HCT116 (cell line): ENCODE measurements around the gene SULT2B1. TPM values are rescaled to one million over a fixed set of nuclear protein-coding genes. Genes with fewer than 3 reads are reported as not detected.

Source experiments
- ATAC-seq: fragments of 200-7000 bp; cut with Tn5 transposase; 2 replicates; pipeline ENCODE4 v1.9.1; 2020; ENCODE audit warnings: mild to moderate bottlenecking, moderate library complexity
- BruUV-seq: library from RNA; stranded (reverse); fragments of 400-500 nt; replicated peaks from 2 replicates; lab custom pipeline; 2021; lab: Mats Ljungman, UMichigan
- CTCF ChIA-PET: fragments of 300-600 bp; sonication (Branson Sonifier 250); formaldehyde crosslinking; loops from one replicate; lab custom pipeline; 2021; ENCODE audit warnings: antibody characterized with exemption; lab: Charles Lee
- POLR2A ChIA-PET: fragments of 300-600, 350-600 bp; sonication (Branson Sonifier 250); formaldehyde crosslinking; loops from one replicate; lab custom pipeline; 2021; ENCODE audit warnings: antibody characterized with exemption; lab: Charles Lee
- RAD21 ChIA-PET, 2 experiments: fragments of 300-600 bp; sonication (Branson Sonifier 250); formaldehyde crosslinking; loops; one replicate each; lab custom pipeline; 2023; ENCODE audit warnings: low total read pairs in 2 of 2; ENCODE audit not compliant: uncharacterized antibody in 2 of 2, unreplicated experiment in 2 of 2, low non-redundant PET in 1 of 2; lab: Charles Lee
- DNase-seq: peaks from one replicate; pipeline ENCODE4 v3.0.0-alpha.2; 2010; ENCODE audit warnings: low read depth, low spot score
- H2AFZ ChIP-seq: fragments of 200-600 bp; shearing (Covaris generic), sonication (generic); 2 replicates; pipeline ENCODE4 v1.6.1; 2017; ENCODE audit warnings: low read depth, mixed run types, mixed read lengths, antibody characterized with exemption, low read length; ENCODE audit not compliant: poor library complexity, severe bottlenecking
- H3K27ac ChIP-seq: 2 replicates; pipeline ENCODE4 v1.5.1; 2012; ENCODE audit warnings: low read depth, low read length
- H3K27me3 ChIP-seq: fragments of 200-600 bp; sonication (generic); 2 replicates; pipeline ENCODE4 v1.6.1; 2016; ENCODE audit warnings: mixed run types, low read length, mixed read lengths; ENCODE audit not compliant: insufficient read depth
- H3K36me3 ChIP-seq, 2 experiments: fragments of 200-500 bp in 1 of 2; fragments of 200-600 bp in 1 of 2; sonication (Bioruptor generic) in 1 of 2; sonication (generic) in 1 of 2; 2 replicates each; pipeline versions ENCODE4 v1.5.1 to v1.6.1; 2014 to 2016; ENCODE audit warnings: low read length in 2 of 2, inconsistent platforms in 1 of 2, mixed read lengths in 1 of 2, mixed run types in 1 of 2; ENCODE audit not compliant: insufficient read depth in 2 of 2, control insufficient read depth in 1 of 2
- H3K4me1 ChIP-seq, 2 experiments: fragments of 200-600 bp in 1 of 2; sonication (generic) in 1 of 2; 2 replicates each; pipeline versions ENCODE4 v1.5.1 to v1.6.1; 2012 to 2017; ENCODE audit warnings: low read length in 2 of 2, inconsistent platforms in 1 of 2, mild to moderate bottlenecking in 1 of 2, mixed read lengths in 1 of 2, mixed run types in 1 of 2, moderate library complexity in 1 of 2; ENCODE audit not compliant: insufficient read depth in 2 of 2, control insufficient read depth in 1 of 2
- H3K4me2 ChIP-seq: fragments of 200-600 bp; sonication (generic); 2 replicates; pipeline ENCODE4 v1.6.1; 2017; ENCODE audit warnings: mixed run types, low read length, mixed read lengths
- H3K4me3 ChIP-seq, 2 experiments: fragments of 200-600 bp in 1 of 2; sonication (generic) in 1 of 2; replicated peaks in 1 of 2; 2 replicates each; pipeline ENCODE4 v1.5.1; 2011 to 2016; ENCODE audit warnings: low read length in 2 of 2, control low read depth in 1 of 2, low read depth in 1 of 2, mild to moderate bottlenecking in 1 of 2, mixed read lengths in 1 of 2, mixed run types in 1 of 2
- H3K79me2 ChIP-seq: fragments of 200-600 bp; sonication (generic); 2 replicates; pipeline ENCODE4 v1.6.1; 2017; ENCODE audit warnings: mild to moderate bottlenecking, mixed run types, low read length, moderate library complexity, mixed read lengths; ENCODE audit not compliant: insufficient read depth
- H3K9ac ChIP-seq: fragments of 200-600 bp; sonication (generic); 2 replicates; pipeline ENCODE4 v1.6.1; 2016; ENCODE audit warnings: low read length, mixed read lengths
- H3K9me2 ChIP-seq: fragments of 200-600 bp; sonication (generic), shearing (Covaris generic); 2 replicates; pipeline ENCODE4 v1.6.1; 2017; ENCODE audit warnings: mixed run types, mild to moderate bottlenecking, moderate library complexity; ENCODE audit not compliant: insufficient read depth
- H3K9me3 ChIP-seq, 2 experiments: fragments of 200-500 bp in 1 of 2; fragments of 200-600 bp in 1 of 2; sonication (Bioruptor generic) in 1 of 2; sonication (generic) in 1 of 2; 2 replicates each; pipeline ENCODE4 v1.6.1; 2014 to 2017; ENCODE audit warnings: low read length in 2 of 2, mixed read lengths in 2 of 2, inconsistent platforms in 1 of 2, low read depth in 1 of 2, mild to moderate bottlenecking in 1 of 2, mixed run types in 1 of 2, moderate library complexity in 1 of 2; ENCODE audit not compliant: control insufficient read depth in 1 of 2, insufficient read depth in 1 of 2
- H4K20me1 ChIP-seq: fragments of 200-600 bp; sonication (generic), shearing (Covaris generic); 2 replicates; pipeline ENCODE4 v1.6.1; 2017; ENCODE audit warnings: mixed run types, mild to moderate bottlenecking, moderate library complexity; ENCODE audit not compliant: insufficient read depth
- CEBPB ChIP-seq: IDR thresholded peaks from 2 replicates; pipeline ENCODE4 v1.6.1; 2012; ENCODE audit warnings: low read depth
- FOSL1 ChIP-seq: IDR thresholded peaks from 2 replicates; pipeline ENCODE4 v1.6.1; 2012; ENCODE audit warnings: low read depth
- JUND ChIP-seq: IDR thresholded peaks from 2 replicates; pipeline ENCODE4 v1.6.1; 2012
- RAD21 ChIP-seq: IDR thresholded peaks from 2 replicates; pipeline ENCODE4 v1.6.1; 2012; ENCODE audit warnings: low read depth, mild to moderate bottlenecking
- SIN3A ChIP-seq: IDR thresholded peaks from 2 replicates; pipeline ENCODE4 v1.6.1; 2012; ENCODE audit warnings: low read depth
- SRF ChIP-seq: IDR thresholded peaks from 2 replicates; pipeline ENCODE4 v1.6.1; 2012; ENCODE audit warnings: low read depth
- TCF7L2 ChIP-seq: IDR thresholded peaks from 2 replicates; pipeline ENCODE4 v1.7.0; 2011; ENCODE audit warnings: borderline replicate concordance, inconsistent platforms; ENCODE audit not compliant: insufficient read depth, insufficient read length; ENCODE audit errors: extremely low read depth
- intact Hi-C: fragments of 100-400 bp; cut with micrococcal nuclease; formaldehyde crosslinking; loops from 2 replicates; pipeline ENCODE4 v1.10.0; 2022
- total RNA-seq: library from RNA; stranded (reverse); gene quantifications from one replicate; pipeline ENCODE4 v1.2.1, GENCODE V29; 2021; ENCODE audit not compliant: unreplicated experiment
- TF ChIP-seq, protein P1 (sequence below): IDR thresholded peaks from 2 replicates; pipeline ENCODE4 v1.6.1; 2011; ENCODE audit warnings: mild to moderate bottlenecking, low read length, moderate library complexity; ENCODE audit not compliant: insufficient replicate concordance; ENCODE audit errors: extremely low read depth
- TF ChIP-seq, protein P2 (sequence below), 3 experiments: fragments of 200-600 bp in 1 of 3; sonication (generic) in 1 of 3; IDR thresholded peaks in 2 of 3; conservative IDR thresholded peaks in 1 of 3; 2 replicates each; pipeline ENCODE4 v1.5.1; 2012 to 2017; ENCODE audit warnings: low read depth in 2 of 3, low read length in 2 of 3, antibody characterized with exemption in 1 of 3, borderline replicate concordance in 1 of 3, control low read depth in 1 of 3, mild to moderate bottlenecking in 1 of 3, mixed read lengths in 1 of 3, mixed run types in 1 of 3, moderate library complexity in 1 of 3; ENCODE audit not compliant: insufficient read depth in 1 of 3

SULT2B1 gene
- total RNA-seq, 1 experiment from 2014 or later, result 4.8 TPM

DNA sequence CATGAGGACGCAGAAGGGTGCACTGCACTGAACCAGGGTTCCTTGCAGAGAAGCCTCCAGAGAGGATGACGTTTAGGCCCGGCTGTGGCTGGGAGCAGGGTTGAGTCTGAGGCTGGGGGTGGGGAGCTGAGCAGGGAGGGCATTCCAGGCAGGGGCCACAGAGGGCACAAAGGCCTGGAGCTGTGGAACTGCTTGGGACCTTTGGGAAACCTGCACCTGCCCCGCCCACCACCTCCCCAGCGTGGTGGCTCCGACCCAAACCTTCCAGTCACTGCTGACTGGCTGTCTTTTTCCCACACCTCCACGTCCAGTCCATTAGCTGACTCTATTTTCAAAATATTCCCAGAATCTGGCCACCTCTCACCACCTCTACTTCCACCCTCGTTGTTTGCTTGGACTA, 35.4 kb upstream of the SULT2B1 start:
- Histone ChIP-seq H3K4me1 (peaks cover 13 to 48% of the 10 kb centered on the region in 2 experiments; a peak in 3 of 4 replicates), H3K4me2 (no peak overlapping the region), H3K79me2 (no peaks in the 10 kb centered on the region), H3K9ac (no peak overlapping the region), H3K4me3 (no peak overlapping the region), H3K36me3 (no peaks in the 10 kb centered on the region), H4K20me1 (no peaks in the 10 kb centered on the region), H3K9me3 (no peaks in the 10 kb centered on the region), H3K27me3 (no peaks in the 10 kb centered on the region), H3K9me2 (no peaks in the 10 kb centered on the region), H3K27ac (no peak overlapping the region), H2AFZ (no peak overlapping the region)
- POLR2A ChIA-PET, result no interaction called here
- intact Hi-C loops, result no loop called here
- CTCF ChIA-PET, result no interaction called here
- no TSS peak for BruUV-seq
- no peak for ATAC-seq
- RAD21 ChIA-PET, result no interaction called here
- TF ChIP-seq, protein P1, sequence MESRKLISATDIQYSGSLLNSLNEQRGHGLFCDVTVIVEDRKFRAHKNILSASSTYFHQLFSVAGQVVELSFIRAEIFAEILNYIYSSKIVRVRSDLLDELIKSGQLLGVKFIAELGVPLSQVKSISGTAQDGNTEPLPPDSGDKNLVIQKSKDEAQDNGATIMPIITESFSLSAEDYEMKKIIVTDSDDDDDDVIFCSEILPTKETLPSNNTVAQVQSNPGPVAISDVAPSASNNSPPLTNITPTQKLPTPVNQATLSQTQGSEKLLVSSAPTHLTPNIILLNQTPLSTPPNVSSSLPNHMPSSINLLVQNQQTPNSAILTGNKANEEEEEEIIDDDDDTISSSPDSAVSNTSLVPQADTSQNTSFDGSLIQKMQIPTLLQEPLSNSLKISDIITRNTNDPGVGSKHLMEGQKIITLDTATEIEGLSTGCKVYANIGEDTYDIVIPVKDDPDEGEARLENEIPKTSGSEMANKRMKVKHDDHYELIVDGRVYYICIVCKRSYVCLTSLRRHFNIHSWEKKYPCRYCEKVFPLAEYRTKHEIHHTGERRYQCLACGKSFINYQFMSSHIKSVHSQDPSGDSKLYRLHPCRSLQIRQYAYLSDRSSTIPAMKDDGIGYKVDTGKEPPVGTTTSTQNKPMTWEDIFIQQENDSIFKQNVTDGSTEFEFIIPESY, result no peak
- TF ChIP-seq RAD21 (no peak), SIN3A (no peak), CEBPB (no peak), JUND (no peak), TCF7L2 (no peak), FOSL1 (no peak), SRF (no peak)
- TF ChIP-seq, protein P2, sequence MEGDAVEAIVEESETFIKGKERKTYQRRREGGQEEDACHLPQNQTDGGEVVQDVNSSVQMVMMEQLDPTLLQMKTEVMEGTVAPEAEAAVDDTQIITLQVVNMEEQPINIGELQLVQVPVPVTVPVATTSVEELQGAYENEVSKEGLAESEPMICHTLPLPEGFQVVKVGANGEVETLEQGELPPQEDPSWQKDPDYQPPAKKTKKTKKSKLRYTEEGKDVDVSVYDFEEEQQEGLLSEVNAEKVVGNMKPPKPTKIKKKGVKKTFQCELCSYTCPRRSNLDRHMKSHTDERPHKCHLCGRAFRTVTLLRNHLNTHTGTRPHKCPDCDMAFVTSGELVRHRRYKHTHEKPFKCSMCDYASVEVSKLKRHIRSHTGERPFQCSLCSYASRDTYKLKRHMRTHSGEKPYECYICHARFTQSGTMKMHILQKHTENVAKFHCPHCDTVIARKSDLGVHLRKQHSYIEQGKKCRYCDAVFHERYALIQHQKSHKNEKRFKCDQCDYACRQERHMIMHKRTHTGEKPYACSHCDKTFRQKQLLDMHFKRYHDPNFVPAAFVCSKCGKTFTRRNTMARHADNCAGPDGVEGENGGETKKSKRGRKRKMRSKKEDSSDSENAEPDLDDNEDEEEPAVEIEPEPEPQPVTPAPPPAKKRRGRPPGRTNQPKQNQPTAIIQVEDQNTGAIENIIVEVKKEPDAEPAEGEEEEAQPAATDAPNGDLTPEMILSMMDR (IDR thresholded peaks at IDR 0.05 in 2 of 3, conservative IDR thresholded peaks at IDR 0.05 in 1 of 3; ENCODE audit: borderline replicate concordance in 1 of 3, insufficient read depth in 1 of 3, low read depth in 2 of 3, low read length in 2 of 3), result no peak
- DNase-seq, result no peak
